HuH-7 (cell line): ENCODE measurements around the gene ILDR1.

Source experiments
- DNase-seq: peaks from one replicate; pipeline ENCODE4 v3.0.0; 2011; ENCODE audit warnings: low spot score

The ILDR1 gene

GRCh38 chr3:121992601-121993560 is 29.2 kb downstream of the ILDR1 start:
- no peak for DNase-seq

GRCh38 chr3:121989943-121990342 is 32.1 kb downstream of the ILDR1 start:
- no peak for DNase-seq

DNA sequence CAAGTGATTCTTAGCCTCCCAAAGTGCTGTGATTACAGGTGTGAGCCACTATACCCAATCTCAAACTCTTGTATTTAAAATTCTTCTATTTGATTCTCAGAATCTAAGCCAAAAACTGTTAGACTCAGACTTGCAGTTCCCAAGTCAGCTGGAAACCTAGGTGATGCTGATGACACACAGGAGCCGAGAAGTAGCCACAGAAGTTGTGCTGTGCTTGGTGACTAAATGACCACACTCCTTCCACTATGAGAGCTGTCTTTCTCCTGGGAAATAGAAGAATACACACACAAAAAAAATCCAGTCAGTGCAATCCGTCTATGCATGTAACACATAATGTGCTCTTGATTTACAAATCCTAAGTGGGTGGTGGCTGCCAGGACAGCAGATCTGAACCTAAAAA is 33.9 kb downstream of the ILDR1 start:
- no peak for DNase-seq

DNA sequence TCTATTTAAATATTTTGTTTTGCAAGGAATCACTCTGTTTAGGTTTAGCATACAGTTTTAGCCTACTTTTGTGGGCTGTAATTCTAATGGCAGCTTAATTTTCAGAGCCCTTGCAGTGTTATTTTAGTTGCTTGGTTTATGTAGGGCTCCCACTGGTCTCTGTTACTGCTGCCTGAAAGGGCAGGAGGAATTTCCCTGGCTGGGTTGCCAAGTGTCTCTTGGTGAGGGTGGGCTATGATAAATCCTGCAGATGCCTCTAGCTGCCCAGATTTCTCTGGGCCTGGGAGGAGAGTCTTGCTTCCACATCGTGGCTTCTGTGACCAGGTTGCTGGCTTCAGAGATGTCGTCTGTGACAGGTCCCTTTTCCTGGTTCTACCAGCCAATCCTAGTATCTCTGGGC is 36.2 kb downstream of the ILDR1 start:
- DNase-seq, result no peak

GRCh38 chr3:121981473-121981872 is 40.6 kb downstream of the ILDR1 start:
- no peak for DNase-seq

- DNase-seq, result no peak
Observed at GRCh38 chr3:121980450-121980796, 41.6 kb downstream of the ILDR1 start.

DNA sequence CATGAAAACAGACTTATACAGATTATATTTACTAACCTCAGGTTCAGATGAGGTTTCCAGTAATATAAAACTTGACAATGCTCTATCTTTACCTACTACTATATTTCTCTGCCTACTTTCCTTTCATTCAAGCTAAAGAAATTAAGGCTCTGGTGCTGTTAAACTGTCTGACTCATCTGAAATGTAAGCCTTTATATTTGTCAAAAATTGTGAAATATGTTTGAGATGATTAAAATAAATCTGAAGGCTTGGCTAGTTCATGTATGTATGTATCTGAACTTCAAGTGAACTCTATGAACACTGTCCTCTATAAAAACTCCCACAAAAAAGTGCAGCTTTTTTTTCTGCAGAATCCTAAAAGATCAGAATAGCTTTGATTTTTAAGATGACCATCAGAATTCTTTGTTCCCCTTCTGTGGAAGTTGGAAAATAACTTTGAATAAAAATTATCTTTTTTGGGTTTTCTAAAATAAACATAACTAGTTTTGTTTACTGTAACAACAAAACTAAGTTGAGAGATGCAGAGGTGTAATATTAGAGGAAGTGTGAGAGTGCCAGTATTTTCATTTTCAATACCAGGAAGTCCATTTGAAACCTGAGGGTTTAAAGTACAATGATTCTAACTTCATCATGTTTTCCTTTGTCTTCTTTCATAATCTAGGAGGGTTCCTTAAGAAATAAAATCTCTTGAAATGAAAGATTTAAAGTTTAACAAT is 42.2 kb downstream of the ILDR1 start:
- no peak for DNase-seq

DNA sequence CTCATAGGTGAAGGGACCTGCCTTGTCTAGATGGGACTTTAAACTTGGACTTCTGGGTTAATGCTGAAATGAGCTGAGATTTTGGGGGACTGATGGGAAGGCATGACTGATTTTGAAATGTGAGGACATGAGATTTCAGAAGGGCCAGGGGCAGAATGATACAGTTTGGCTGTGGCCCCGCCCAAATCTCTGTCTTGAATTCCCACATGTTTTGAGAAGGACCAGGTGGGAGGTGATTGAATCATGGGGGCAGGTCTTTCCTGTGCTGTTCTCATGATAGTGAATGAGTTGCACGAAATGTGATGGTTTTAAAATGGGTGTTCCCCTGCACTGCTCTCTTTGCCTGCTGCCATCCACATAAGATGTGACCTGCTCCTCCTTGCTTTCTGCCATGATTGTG is 42.8 kb downstream of the ILDR1 start:
- DNase-seq, result no peak

DNA sequence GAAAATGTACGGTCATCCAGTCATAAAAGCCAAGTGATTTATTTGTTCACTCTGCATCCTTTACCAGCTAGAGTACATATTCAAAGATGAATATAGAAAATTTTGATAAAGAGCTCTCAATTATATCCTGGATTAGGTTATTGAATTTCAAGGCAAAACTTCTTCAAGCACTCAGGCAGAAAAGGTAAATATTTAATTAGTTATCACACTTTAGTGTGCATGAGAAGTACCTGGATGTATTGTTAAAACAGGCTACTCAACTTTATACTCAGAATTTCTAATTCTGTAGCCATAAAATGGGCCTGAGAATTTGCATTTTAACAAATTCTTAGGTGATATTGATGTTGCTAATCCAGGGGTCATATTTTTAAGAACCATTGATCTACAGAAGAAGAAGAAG is 45.3 kb downstream of the ILDR1 start:
- DNase-seq, result no peak

DNA sequence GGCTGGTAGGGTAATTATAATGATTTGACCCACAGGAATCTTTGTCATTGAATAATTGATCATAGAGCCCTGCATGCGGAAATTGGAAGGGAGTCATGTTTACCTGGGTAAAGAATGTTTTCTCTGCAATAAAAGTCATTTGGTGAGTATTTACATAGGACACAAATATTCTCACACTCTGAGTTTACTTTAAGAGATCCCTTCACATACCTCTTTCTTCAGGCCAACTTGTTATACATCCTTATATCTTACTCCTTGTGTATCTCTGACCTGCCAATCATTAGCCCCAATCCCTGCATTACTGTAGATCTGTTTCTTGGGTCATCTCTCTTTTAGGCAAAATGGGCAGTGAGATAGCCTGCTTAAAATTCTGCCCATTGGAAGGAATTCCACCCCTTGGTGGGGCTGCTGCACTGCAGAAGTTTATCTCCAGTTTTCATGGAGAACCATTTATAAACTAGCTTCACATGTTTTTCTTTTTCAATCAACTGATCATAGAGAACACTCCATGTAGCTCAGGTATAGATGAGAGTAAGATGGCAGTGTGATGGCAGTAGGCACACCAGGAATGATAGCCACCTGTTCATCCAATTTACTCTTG is 46.2 kb downstream of the ILDR1 start:
- DNase-seq, result no peak

GRCh38 chr3:121974601-121975111 is 47.4 kb downstream of the ILDR1 start:
- no peak for DNase-seq

DNA sequence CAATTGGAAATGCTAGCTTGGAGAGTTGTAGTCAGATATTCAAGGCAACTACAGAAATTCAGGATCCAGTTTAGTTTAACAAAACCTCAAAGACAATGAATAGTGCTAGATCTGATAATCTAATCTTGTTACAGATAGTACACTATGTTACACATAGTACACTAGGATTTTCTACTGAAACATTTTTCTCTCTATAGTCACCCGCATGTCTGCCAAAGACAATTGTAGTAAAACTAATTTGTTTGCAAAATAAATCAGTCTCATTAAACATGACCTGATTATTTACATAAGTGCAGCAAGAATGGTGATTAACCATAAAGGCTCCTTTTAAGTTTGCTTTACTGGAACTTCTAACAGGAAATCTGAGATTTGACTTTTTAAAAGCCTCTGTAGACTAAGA is 52.0 kb downstream of the ILDR1 start:
- DNase-seq, result no peak

- DNase-seq, result no peak
Observed at GRCh38 chr3:121969631-121970030, 52.4 kb downstream of the ILDR1 start.

DNA sequence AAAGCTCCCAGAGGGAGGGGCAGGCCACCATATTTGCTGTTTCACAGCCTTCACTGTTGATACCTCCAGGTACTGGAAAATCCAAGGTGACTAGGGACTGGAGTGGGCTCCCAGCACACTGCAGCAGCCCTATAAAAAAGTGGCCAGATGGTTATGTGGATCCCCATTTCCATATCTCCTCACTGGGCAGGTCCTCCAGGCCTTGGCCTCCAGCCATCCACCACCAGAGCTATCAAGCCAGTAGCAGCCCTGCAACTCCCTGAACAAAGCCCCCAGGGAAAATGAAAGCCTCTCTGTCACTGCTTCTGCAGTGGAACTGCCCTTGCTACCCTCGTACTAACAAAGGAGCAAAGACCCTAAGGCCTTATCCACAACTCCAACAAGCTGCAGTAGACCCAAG is 58.4 kb downstream of the ILDR1 start:
- no peak for DNase-seq

DNA sequence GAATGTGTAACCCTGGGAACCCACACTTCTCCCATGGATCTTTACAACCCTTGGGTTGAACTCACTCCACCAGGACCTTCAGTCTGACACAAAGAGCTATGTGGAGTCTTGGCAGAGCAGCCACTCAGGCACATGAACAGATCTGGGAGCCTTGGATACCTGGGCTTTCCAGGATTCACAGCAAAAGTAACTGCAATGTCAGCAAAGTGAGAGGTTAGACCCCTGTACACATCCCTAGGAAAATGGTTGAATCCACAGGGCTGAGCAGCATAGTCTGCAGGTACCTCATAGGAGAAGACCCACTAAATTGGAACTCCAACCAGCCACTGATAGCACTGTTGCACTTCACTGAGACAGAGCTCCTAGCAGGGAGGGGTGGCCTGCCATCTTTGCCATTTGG is 59.6 kb downstream of the ILDR1 start:
- no peak for DNase-seq

DNA sequence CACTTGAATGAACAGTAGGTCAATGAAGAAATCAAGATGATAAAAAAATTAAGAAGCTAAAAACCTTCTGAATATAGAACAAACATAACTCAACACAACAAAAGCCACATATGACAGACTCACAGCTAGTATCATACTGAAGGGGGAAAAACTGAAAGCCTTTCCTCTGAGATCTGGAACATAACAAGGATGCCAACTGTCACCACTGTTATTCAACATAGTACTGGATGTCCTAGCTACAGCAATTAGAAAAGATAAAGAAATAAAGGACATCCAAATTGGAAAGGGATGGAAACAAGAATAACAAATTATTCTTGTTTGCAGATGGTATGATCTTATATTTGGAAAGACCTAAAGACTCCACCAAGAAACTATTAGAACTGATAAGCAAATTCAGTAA is 60.8 kb downstream of the ILDR1 start:
- no peak for DNase-seq

DNA sequence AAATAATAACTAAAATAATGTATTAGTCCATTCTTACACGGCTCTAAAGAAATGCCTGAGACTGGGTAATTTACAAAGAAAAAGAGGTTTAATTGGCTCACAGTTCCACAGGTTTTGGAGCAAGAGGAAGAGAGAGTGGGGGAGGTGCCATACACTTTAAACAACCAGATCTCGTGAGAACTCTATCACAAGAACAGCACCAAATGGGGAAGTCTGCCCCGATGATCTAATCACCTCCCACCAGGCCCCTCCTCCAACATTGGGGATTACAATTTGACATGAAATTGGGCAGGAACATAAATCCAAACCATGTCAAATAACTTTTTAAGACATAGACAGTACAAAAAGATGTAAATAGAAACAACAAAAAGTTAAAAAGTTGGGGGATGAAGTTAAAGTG is 63.2 kb downstream of the ILDR1 start:
- DNase-seq, result no peak

DNA sequence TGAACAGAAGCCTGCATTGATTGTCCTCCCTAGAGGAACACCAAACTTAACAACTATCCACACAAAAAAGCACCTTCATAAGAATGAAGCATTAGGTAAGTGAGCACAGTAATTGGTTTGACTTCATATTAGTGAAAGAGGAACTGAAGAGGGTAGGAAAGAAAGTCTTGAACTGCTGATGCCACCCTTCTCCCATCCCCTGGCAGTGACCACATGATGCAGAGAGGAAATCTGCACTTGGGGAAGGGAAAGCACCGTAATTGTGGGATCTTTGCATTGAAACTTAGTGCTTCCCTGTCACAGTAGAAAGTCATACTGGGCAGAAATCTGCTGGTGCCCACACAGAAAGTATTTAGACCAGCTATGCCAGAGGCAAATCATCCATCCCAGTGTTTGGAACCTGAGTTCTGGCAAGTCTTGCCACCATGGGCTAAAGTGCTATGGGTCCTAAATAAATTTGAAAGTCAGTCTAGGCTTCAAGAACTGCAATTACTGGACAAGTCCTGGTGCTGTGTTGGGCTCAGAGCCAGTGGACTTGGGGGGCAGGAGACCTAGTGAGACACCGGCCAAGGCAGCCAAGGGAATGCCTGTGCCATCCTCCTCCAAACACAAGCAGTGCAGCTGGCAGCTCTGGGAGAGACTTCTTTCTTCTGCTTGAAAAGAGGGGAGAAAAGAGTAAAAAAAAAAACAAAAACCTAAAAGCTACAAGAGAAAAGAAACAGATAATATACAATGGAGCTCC is 64.2 kb downstream of the ILDR1 start:
- no peak for DNase-seq

GRCh38 chr3:121956363-121956762 is 65.7 kb downstream of the ILDR1 start:
- DNase-seq, result no peak

GRCh38 chr3:121951291-121951919 is 70.6 kb downstream of the ILDR1 start:
- DNase-seq, result peak; percentile 10

- no peak for DNase-seq
Observed at GRCh38 chr3:121948641-121949040, 73.4 kb downstream of the ILDR1 start.

- DNase-seq, result no peak
Observed at GRCh38 chr3:121943431-121943830, 78.6 kb downstream of the ILDR1 start.
